8988T (cell line): ENCODE data around the gene IGDCC3.

Source experiments
- DNase-seq: peaks from one replicate; pipeline ENCODE4 v3.0.0; 2011

Gene IGDCC3

DNA sequence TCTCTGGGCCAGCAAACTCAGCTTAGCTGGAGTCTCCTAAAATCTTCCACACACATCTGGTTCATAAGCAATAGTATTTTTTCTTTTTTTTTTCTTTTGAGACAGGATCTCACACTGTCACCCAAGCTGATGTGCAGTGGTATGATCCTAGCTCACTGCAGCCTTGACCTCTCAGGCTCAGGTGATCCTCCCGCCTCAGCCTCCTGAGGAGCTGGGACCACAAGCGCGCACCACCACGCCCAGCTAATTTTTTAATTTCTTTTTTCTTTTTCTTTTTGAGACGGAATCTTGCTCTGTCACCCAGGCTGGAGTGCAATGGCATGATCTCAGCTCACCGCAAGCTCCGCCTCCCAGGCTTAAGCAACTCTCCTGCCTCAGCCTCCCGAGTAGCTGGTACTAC lies 39.0 kb downstream of the IGDCC3 start:
- DNase-seq: no peak

DNA sequence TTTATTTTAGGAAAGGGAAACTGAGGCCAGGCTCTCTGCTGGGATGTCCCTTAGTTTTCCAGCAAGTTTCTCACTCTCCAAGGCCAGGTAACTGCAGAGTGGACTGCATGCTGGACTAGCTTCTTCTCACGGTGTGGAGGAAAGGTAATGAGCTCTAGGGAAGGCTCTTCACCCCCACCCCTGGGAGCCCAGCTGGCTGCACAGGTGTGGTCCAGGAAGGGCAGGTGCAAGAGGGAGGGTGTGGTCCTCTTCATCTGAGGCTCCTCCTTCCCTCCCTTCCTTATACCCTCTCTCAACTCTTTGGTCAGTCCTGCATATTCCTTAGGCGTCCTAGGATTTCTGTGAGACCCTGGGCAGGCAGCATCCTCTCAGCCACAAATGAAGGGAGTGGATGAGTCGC lies 39.4 kb downstream of the IGDCC3 start:
- no peak for DNase-seq

DNA sequence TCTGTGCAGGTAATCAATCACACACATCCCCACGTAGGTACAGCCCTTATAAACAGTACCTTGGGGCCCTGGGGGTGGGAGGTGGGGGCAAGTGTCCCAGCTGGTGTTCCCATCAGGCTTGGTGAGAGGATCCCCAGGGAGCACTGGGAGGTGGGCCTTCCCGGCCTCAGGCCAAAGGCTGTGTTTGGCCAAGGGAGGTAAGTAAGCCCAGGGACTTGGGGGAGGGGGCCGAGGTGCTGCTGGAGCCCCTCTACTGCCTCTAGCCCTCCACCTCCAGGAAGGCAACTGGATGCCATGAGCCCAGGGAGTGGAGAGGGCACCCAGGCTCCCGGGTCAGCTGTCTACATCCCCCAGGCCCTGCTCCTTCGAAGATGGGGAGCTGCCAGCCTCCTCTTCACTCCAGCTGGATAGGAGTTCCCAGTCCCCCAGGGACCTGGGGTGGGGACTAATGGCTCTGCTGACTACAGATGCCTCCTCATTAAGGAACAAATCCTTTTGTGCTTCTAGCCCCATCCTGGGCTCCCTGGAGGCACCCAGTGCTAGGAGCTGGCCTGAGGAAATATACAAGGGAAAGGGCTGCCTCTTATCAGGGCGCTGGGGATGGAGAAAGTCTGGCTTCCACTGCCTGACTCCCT lies 40.2 kb downstream of the IGDCC3 start:
- DNase-seq: no peak

DNA sequence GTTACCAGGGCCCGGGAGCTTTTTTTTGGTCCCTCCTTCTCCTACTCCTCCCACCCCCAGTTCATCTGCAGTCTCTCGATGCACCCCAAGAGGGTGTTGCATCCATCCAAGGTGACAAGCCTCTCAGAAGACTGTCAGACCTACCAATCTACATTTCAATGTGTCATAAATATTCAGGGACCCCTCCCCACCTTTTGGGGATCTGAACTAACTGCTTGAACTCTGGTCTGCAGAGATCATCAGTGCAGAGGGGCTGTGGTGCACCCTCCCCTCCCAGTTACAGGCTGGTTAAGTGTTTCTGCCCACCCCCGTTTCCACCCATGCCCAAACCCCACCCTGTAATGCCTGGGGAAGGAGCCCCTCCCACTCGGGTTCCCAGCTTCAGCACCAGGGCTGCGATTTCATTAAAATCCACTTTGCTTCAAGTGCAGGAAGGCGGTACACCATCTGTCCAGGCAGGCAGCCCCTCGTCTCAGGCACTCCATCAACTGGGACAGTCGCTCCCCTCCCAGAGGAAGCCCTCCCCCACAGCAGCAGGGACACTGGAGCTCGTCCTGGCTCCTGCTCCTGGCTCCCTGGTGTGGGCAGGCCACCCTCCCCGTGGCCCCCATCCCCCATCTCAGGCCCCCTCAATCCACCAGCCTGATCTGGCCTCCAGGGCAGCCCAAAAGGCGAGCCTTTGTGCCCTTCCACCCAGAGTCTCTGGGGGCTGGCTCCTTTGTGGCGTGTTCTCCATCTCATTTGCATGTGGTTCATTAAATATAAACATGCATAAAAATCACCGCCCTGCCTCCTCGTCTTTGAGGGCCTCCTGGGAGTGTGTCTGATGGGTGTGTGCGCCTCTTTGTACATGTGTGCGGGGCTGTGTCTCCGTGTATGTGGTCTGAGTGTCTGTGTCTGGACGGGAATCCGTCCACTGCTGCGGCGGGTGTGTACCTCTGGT lies 41.0 kb downstream of the IGDCC3 start:
- DNase-seq: no peak

DNA sequence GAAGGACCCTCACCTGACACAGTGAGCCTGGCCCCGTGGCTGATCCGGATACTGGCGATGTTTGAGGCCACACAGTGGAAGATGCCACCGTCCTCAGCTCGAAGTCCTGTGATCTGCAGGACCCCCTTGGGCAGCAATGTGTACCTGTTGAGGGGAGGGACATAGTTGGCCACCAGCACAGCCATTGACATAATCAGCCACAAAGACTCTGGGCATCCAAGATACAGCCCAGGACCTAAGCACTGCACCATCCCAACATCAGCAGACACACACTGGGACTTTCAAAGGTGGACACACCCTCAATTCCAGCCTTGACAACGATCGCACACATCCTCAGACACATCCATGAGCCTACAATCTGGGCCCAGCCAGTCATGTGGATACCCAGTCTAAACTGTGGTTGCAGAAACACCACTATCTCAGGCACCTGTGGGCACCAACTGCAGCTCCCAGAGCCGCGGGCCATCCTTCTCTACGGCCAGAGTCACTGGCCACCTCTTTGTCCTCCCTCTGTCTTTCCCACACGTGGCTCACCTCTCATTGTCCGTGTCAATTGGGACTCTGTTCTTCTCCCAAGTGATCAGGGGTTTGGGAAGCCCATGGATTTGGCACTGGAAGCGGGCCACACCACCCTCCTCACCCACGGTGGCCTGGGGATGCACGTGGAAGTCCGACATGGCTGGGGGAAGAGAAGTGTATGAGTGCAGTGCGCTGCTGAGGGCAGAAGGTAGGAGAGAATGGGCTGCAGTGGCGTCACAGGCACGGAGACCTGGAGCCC lies 42.3 kb downstream of the IGDCC3 start:
- DNase-seq: no peak

DNA sequence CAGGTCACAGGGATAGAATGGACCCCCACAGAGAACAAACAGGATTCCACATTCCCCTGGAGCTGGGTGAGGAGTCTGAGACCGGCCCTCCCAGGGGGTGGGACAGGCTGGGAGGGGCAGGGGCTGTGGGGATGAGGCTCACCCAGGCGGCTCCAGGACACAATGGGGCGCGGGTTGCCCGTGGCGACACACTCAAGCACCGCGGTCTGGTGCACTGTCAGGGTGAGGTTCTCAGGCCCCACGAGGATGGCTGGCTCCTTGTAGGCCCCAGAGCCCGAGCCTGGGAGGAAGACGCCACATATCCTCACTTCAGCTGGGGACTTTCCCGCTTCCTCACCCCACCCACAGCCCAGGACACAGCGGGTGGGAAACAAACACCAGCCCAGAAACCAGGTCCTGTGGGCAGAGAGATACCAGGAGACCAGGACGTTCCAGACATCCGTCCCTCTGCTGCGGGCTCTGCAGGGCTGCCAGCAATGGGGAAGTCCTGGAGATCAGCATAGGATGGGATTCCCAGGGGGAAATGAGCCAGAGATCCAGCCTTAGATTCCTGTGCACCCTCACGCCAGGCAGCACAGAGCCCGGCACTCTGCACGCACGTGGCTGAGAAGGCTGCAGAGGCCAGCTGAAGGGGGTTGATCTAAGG lies 43.1 kb downstream of the IGDCC3 start:
- DNase-seq: no peak

DNA sequence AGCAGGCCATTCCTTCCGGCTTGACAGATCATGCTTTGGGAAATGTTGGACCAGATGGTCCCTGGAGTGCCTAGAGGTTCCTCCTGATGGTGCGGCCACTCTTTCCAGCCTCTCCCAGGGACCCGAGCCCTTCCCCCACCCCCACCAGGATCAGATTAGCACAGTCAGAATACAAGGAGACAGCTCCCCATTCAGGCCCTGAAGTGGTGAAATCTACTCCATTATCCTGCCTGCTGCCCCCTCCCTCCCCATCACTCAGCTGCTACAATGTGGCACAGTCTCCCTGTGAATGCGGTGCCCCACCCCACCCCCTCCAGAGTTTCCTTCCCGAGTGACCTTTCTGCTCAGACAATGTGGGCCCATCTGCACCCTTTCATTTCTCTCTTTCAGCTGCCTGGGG lies 43.9 kb downstream of the IGDCC3 start:
- no peak for DNase-seq

DNA sequence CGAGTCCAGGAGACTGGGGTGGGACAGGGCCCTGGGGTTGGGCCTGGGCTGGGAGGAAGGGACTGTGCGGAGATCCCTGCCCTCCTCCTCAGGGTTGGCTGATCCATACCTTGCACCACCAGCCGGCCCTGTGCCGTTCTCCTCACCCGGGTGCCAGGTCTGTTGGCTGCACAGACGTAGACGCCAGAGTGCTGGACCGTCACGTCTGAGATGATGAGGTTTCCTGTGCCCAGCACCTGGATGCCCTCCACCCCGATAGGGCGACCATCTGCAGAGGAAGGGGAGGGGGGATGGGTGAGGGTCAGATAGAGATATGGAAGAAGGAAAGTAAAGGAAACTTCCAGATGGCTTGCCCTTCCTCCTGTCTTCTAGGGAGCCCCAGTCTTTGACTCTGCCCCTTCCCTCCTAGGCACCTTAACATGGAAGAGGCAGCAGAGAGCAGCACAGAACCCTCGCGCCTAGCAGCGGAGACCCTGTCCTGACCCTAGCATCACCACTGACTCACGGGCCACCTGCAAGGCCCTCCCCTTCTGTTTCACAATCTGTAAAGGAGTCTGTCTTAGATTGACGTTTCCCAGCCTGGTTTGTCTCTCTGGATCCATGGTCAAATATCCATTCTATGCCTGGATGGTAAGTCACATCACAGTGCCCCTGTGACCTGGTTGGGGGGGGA lies 44.5 kb downstream of the IGDCC3 start:
- no peak for DNase-seq

DNA sequence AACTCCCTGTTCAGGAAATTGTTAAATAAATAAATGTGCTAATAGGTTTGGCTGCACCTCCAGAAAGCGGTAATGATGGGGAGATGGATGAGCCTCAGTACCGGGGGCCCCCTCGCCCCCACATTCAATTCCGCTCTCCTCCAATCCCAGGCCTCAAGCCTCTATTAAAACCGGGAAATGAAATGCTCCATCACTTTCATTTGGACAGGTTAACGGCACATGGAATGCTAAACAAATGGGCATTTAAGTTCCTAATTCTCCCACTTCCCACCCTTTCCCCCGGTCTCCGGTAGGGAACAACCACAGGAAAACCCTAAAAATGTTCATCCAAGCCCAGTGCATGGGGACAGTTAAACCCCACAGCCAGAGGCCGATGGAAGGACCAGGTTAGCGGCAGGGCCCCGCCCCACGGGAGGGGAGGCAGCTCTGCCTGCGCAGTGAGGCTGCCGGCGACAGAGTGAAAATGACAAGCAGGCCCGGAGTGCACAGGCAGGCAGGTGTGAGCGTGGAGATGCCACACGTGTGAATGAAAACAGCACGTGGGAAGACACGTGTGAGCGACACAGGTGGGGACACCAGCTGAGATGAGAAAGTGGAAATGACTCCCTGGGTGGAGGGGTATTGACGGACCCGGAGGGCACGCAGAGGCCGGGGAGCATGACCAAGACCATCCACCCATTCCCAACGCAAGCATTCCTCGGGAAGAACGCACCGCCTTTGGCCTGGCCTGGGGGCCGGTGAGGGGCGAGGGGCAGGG lies 45.2 kb downstream of the IGDCC3 start:
- no peak for DNase-seq

DNA sequence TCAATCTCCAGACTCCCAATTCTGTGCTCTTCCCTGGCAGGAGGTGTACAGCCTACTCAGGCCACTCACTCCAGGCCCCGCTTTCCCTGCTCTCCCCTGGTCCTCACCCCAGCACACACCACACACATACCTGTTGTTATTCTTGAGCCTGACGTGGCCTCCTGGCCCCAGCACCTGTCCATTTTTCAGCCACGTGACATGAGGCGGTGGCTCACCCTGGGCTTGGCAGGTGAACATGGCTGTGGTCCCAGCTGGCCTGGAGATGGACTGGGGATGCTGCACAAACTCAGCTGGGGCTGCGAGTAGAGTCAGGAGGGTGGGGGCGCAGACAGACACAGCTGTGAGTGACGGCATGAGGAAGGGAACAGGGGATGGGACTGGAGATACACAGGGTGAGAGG lies 46.0 kb downstream of the IGDCC3 start:
- DNase-seq: no peak

DNA sequence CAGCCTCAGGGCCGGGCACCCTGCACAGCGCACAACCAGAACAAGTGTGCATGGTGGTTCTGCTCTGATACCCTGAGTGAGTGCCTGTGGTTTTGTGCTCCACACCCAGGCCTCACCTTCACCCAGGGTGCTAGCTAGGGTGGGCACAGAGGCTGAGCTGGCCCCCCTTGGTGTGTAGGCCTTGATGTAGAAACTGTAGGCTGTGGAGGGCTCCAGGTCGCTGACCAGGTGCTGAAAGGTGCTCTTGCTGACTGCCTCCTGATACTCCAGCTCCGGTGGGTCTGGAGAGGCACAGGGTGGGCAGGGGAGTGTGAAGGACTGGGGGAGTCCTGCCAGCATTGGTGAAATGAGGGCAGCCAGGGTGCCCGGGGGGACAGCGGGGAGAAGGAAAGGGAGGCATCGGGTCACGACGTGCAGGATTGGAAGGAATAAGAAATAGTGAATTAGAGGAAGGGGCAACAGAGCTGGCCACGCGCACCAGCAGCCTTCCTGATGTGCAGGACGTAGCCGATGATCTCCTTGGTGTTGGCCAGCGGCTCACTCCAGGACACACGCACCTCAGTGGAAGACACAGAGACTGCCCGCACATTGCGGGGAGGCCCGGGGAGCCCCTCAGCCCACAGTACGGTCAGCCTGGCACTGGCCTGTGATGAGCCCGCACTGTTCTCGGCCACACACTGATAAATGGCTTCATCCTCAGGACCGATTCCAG lies 46.7 kb downstream of the IGDCC3 start:
- DNase-seq: no peak

DNA sequence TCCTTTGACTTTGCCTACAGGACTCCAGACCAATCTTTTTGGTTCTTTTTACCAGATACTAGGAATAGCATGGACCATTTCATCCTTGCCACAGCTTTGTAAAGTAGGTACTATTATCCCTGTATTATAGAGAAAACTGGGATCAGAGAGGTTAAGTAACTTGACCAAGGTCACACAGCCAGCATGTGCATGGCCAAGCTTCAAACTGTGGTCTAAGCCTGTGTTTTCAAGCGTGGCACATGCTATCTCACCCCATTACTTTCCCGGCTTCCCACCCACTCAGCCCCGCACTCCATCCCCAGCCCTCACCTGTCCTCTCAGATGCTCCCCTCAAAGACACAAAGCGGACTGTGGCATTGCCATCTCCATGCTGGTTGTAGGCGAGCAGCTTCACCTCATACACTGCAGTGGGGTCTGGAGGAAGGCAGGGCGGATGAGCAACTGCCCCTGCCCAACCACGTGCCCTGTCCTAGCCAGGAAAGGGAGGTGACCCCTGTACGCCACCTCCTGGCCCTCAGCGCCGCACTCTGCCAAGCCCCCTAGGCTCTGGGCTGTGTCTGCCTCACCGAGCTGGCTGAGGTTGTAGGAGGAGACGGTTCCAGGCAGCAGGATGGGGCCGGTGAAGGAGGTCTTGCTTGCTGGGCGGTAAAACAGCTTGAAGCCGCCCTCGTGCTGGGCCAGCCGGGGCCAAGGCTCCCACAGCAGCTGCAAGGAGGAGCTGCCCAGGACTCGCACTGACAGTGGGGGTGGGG lies 47.6 kb downstream of the IGDCC3 start:
- no peak for DNase-seq

DNA sequence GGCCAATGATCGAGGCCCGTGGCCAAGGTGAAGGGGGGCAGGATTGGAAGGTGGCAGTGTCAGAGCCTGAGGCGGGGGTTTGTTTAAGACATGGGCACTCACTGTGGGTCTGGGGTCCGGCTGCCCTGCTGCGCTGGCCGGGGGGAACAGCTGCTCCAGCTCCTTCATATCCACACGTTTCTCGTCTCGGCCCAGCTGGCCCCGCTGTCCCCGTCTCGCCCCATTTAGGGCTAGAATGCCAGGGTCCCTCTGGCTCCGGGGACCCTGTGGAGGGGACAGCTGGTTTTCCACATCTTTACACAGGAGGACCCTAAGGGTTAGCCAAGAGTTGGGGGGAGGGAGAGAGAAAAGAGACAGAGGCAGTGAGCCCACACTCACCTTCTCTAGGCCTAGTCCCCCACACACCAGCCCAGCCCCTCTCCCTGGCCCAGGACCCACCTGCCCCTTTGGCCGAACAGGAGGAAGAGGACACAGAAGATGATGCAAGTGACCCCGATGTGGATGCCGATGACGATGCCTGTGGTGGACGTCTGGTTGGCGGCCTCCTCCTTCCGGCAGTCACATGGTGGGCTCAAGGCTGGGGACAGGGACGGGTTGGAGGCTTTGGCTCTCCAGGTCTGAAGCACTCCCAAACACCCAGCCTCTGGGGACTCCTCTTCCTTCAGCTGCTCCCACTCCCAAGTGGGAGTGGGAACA lies 48.4 kb downstream of the IGDCC3 start:
- DNase-seq: no peak

DNA sequence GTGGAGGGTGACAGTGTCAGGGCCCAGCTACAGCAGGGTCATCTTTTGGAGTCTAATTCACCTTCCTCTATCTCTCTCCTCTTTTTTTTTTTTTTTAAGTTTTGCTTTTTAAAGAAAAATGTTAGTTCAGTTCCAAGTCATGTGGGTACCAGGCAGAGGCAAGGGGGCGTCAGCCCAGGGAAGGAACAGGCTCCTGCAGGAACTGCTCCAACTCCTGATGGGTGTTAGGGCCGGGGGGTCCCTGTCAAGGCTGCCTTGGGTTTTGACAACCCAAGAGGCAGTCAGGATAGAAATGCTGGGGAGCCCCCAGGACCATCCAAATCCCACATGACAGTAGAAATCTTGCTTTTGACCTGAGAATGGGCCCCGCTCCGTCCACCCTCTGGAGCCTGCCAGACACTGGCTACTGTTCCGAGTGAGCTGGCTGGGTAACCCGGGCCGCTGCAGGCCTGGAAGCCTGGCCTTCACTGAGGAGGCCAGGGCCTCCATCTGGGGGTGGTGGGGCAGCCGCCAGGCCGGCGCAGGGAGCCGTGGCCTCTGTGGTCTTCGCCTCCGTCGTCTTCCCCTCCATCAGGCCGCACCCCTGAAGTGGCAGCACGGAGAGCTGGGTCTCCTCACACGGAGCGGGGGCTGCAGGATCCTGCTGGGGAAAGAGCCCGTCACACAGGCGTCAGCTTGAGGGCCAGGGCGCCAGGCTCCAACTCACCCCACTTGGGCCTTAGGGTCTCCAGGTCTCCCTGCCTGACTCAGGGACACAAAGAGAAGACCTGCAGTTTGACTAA lies 49.1 kb downstream of the IGDCC3 start:
- no peak for DNase-seq

DNA sequence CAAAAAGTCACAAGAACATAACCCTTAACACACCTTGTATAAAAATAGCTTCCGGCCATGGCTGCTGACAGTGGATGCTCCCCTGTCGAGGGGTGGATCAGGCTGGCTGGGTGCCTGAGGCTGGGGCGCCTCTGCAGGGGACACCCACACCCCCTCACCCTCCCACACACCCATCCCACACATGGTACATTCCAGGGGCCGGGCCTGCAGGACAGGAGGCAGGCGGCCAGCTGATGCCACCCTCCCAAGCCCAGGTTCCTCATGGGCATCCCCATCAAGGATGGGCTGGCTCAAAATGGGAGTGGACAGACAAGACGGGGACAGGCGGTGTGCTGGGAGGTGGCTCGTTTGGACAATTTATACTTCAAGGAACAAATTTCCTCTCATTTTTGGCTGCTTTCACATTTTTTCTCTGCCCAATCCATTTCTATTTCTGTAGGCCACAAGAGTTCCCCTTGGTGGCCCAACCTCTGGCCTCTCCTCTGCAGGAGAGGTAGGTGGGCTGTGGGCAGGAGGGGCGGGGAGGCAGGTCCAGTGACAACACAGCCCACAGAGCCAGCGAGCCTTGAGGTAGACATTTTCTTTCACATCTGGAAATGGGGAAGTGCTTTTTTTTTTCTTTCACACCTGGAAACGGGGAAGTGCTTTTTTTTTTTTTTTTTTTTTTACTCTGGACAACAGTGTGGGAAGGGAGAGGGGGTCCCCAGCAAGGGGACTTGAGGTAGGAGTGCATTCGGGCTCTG lies 50.0 kb downstream of the IGDCC3 start:
- DNase-seq: no peak

DNA sequence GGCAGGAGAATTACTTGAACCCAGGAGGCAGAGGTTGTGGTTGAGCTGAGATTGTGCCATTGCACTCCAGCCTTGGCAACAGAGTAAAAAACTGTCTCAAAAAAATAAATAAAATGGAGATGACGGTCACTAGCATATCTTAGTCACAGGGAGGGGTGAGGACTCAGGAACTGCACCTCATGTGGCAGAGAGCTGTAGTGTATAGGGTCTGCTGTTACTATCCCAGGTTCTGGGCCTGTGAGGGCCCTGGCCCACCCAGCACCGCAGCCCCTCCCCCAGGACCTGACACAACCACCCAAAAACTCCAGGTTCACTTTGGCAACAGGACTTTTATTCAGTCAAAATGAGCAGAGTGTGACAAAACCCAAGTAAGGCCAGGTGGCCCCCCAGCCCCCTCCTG lies 51.0 kb downstream of the IGDCC3 start:
- no peak for DNase-seq

DNA sequence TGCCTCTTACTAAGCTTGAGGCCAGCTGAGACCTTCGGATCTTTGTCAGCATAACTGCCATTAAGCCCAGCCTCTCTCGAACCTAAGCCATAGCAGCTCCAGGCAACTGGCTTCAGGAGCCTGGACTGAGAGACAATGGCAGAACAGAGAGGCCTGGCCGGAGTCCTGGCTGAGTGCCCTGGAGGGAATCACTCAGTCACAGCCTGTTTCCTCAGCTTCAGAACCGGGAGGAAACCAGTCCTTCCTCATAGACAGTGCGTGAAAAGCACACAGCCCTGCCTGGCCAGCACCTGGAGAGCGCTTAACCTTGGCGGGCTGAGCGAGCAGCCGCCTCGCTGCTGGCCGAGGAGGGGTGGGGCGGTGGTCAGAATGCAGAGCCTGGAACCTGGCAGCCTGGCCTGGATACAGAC lies 51.7 kb downstream of the IGDCC3 start:
- no peak for DNase-seq

DNA sequence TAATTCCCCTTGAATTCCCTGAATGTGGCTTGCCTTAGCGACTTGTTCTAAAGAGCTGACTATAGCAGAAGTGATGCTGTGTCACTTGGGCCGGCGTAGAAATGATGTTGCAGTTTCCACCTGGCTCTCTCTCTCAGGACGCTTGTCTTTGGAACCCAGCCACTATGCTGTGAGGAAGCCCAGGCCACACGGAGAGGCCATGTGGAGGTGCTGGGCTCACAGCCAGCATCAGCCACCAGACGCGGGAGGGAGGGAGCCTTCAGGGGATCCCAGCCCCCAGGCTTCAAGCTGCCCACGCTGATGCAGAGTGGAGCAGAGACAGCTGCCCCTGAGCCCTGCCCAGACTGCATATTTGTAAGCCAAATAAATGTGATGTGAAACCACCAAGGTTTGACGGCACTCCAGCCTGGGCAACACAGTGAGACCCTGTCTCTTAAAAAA lies 54.7 kb downstream of the IGDCC3 start:
- DNase-seq: no peak
